Naive thymus-derived CD4-positive, alpha-beta T cell (primary cell): ENCODE results near the gene PNMT. TPM values are rescaled to one million over a fixed set of nuclear protein-coding genes. Genes with fewer than 3 reads are reported as not detected.

ENCODE experiments used
- ATAC-seq: fragments of 150-1000 bp; cut with Tn5 transposase; 2 replicates; pipeline ENCODE4 v1.10.0; 2021; ENCODE audit warnings: mild to moderate bottlenecking, moderate library complexity
- CTCF ChIA-PET: fragments of 350-600 bp; sonication (Branson Sonifier 250); formaldehyde crosslinking; loops from one replicate; lab custom pipeline; 2021; ENCODE audit warnings: antibody characterized with exemption; lab: Charles Lee
- POLR2A ChIA-PET: fragments of 350-600 bp; sonication (Branson Sonifier 250); formaldehyde crosslinking; loops from one replicate; lab custom pipeline; 2021; ENCODE audit warnings: antibody characterized with exemption, inconsistent platforms; lab: Charles Lee
- DNase-seq, 9 donors: peaks; one replicate each; pipeline versions ENCODE4 v3.0.0 to v3.0.0-alpha.2; 2020 to 2022; ENCODE audit warnings: mixed read lengths in 1 of 9
- H3K27ac ChIP-seq: one replicate; pipeline ENCODE4 v1.7.0; 2013; ENCODE audit warnings: mild to moderate bottlenecking, low read depth, low read length, moderate library complexity
- H3K27me3 ChIP-seq, 2 donors: one replicate each; pipeline ENCODE4 v1.7.0; 2013; ENCODE audit warnings: low read length in 2 of 2, mild to moderate bottlenecking in 2 of 2, moderate library complexity in 2 of 2; ENCODE audit not compliant: control insufficient read depth in 2 of 2, insufficient read depth in 2 of 2
- H3K36me3 ChIP-seq, 3 experiments: 1 replicate in 2 of 3; 2 replicates in 1 of 3; pipeline ENCODE4 v1.7.0; 2013; ENCODE audit warnings: low read length in 3 of 3, mild to moderate bottlenecking in 3 of 3, moderate library complexity in 1 of 3; ENCODE audit not compliant: insufficient read depth in 3 of 3, control insufficient read depth in 2 of 3
- H3K4me1 ChIP-seq, 2 donors: one replicate each; pipeline ENCODE4 v1.7.0; 2013; ENCODE audit warnings: low read length in 2 of 2, mild to moderate bottlenecking in 2 of 2, moderate library complexity in 1 of 2; ENCODE audit not compliant: control insufficient read depth in 2 of 2, insufficient read depth in 2 of 2
- H3K4me3 ChIP-seq: 2 replicates; pipeline ENCODE4 v1.7.0; 2013; ENCODE audit warnings: mild to moderate bottlenecking, low read length
- H3K9me3 ChIP-seq, 3 experiments: 1 replicate in 2 of 3; 2 replicates in 1 of 3; pipeline ENCODE4 v1.7.0; 2013; ENCODE audit warnings: low read length in 3 of 3; ENCODE audit not compliant: control insufficient read depth in 2 of 3
- H3K27ac Mint-ChIP-seq, 9 donors: one replicate each; pipeline ENCODE4 v1.8.0; 2020 to 2022; ENCODE audit warnings: mixed read lengths in 9 of 9, mild to moderate bottlenecking in 8 of 9, moderate library complexity in 5 of 9, inconsistent platforms in 2 of 9
- H3K27me3 Mint-ChIP-seq, 5 donors: one replicate each; pipeline ENCODE4 v1.8.0; 2021 to 2022; ENCODE audit warnings: mixed read lengths in 5 of 5, mild to moderate bottlenecking in 1 of 5
- H3K36me3 Mint-ChIP-seq, 5 donors: one replicate each; pipeline ENCODE4 v1.8.0; 2020 to 2022; ENCODE audit warnings: mixed read lengths in 5 of 5, mild to moderate bottlenecking in 3 of 5, inconsistent platforms in 1 of 5
- H3K4me1 Mint-ChIP-seq, 7 donors: one replicate each; pipeline ENCODE4 v1.8.0; 2020 to 2022; ENCODE audit warnings: mixed read lengths in 7 of 7, mild to moderate bottlenecking in 3 of 7, inconsistent platforms in 1 of 7
- H3K4me3 Mint-ChIP-seq, 10 donors: one replicate each; pipeline ENCODE4 v1.8.0; 2020 to 2022; ENCODE audit warnings: mild to moderate bottlenecking in 10 of 10, mixed read lengths in 10 of 10, moderate library complexity in 6 of 10, inconsistent platforms in 2 of 10
- H3K9me3 Mint-ChIP-seq, 11 donors: one replicate each; pipeline ENCODE4 v1.8.0; 2020 to 2022; ENCODE audit warnings: mixed read lengths in 11 of 11, mild to moderate bottlenecking in 4 of 11, inconsistent platforms in 1 of 11, moderate library complexity in 1 of 11
- intact Hi-C, 2 donors: fragments of 100-400 bp; cut with micrococcal nuclease; formaldehyde crosslinking; loops; one replicate each; pipeline ENCODE4 v1.15.1; 2023
- polyA plus RNA-seq, 2 donors: library from polyadenylated mRNA; unstranded; fragments of 300-500 nt; fragmentation: Illumina TruSeq; gene quantifications; one replicate each; pipeline ENCODE4 v1.2.3, GENCODE V29; 2021
- total RNA-seq, 6 experiments: library from RNA in 5 of 6; stranded (reverse) in 5 of 6; gene quantifications; 1 replicate in 5 of 6; 2 replicates in 1 of 6; pipeline ENCODE4 v1.2.3 and lab custom pipeline; 2021 to 2026

Gene PNMT
- total and polyA plus RNA-seq, 7 experiments from 2014 or later, result 0.36 to 0.89 (median 0.49) TPM; not detected in 1

DNA sequence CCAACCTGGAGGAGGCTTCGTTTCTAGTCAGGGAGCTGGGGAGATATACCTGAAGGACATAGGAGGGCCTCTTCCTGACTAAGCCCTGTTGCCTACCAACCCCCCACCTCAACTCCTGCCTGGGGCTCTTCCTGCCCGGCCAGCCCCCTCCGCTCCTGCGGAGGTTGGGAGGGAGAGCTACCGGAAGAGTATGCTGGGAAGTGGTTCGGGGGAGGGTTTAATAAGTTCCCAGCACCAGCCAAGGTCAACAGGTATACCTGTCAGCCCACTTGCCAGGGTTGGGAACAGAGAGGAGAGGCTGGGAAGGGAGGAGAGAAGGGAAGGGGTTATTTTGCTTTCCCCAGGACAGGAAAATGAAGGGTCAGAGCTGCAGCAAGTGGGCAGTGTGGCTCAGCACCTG, 36.9 kb upstream of the PNMT start:
- no peaks in the 10 kb centered on the region for H3K36me3 Mint-ChIP-seq
- no peak overlapping the region for H3K4me3 ChIP-seq
- no peak overlapping the region for H3K4me3 Mint-ChIP-seq
- ATAC-seq, result no peak
- no peak overlapping the region for H3K27ac ChIP-seq
- H3K9me3 Mint-ChIP-seq, result no peaks in the 10 kb centered on the region
- H3K4me1 Mint-ChIP-seq, result peaks cover 12 to 32% (median 21%) of the 10 kb centered on the region in 7 donors
- no peaks in the 10 kb centered on the region for H3K36me3 ChIP-seq
- no peak for DNase-seq
- H3K27me3 ChIP-seq, result peaks cover 1 to 2% of the 10 kb centered on the region in 2 donors
- H3K4me1 ChIP-seq, result peaks cover 11 to 12% of the 10 kb centered on the region in 2 donors
- peaks cover 5 to 44% (median 16%) of the 10 kb centered on the region in 5 donors for H3K27me3 Mint-ChIP-seq
- H3K27ac Mint-ChIP-seq, result peak overlapping the region in 1 of 9 donors; percentile 21
- ChIA-PET POLR2A (interaction anchor here (1.4 kb wide), 1 partner anchor 10 kb away, joined by 7 read pairs; no protein-coding TSS in a partner anchor), CTCF (interaction anchor here (0.6 to 10.7 kb wide), 6 partner anchors 9 to 99 kb away, joined by 3 to 104 read pairs (median 4); partner anchors contain the start of genes MIEN1 and PPP1R1B)
- H3K9me3 ChIP-seq, result no peaks in the 10 kb centered on the region
- intact Hi-C loops, result no loop called here

DNA sequence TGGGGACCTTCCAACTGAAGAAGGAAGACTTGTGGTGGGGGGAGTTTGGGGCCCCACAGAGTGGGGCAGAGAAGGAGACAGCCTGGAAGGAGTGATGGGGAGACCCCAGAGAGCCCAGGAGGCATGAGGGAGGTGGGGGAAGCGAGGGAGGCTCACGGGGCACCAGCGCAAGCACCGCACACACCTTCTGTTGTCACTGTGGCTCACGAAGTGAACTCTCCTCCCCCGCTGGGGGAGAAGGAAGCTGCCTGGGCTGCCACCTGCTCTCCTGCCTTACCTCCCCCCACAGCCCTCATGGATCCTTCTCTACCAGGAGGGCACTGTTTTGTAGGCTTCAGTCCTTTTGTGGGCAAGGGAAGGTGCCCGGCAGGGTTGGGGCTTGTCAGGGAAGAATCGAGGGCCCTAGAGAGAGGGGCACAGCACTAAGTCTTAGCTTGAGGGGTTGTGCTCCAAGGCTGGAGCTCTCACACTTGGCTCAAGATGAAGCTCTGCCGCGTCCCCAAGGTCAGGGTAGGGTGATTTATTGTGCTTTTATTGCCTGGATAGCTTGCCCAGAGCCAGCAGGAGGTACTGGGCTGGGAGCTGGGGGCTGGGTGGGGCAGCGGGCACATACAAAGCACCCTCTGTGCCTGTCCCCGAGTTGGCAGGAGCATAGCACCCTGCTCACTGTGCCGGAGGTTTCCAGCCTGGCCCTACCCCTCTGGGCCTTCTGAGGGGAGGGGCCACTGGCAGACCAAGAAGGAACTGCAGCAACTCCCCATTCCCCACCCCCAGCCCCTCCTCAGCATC, 35.9 kb upstream of the PNMT start:
- DNase-seq (no peak), ATAC-seq (no peak)
- no peaks in the 10 kb centered on the region for H3K9me3 Mint-ChIP-seq
- H3K27ac Mint-ChIP-seq, result no peak overlapping the region
- H3K27me3 ChIP-seq, result no peaks in the 10 kb centered on the region
- H3K27ac ChIP-seq, result no peak overlapping the region
- POLR2A ChIA-PET, result interaction anchor here (2.9 kb wide), 1 partner anchor 8 kb away, joined by 6 read pairs; no protein-coding TSS in a partner anchor
- no peak overlapping the region for H3K4me3 ChIP-seq
- H3K36me3 ChIP-seq, result peaks cover 0 to 5% (median 0%) of the 10 kb centered on the region in 3 experiments
- no peaks in the 10 kb centered on the region for H3K36me3 Mint-ChIP-seq
- H3K27me3 Mint-ChIP-seq, result peaks cover 5 to 39% (median 13%) of the 10 kb centered on the region in 5 donors
- H3K4me1 ChIP-seq, result peaks cover 11 to 15% of the 10 kb centered on the region in 2 donors
- CTCF ChIA-PET, result interaction anchor here (0.8 to 10.7 kb wide), 5 partner anchors 10 to 39 kb away, joined by 3 to 104 read pairs (median 5); partner anchors contain the start of gene PPP1R1B
- intact Hi-C loops, result no loop called here
- peaks cover 16 to 32% (median 21%) of the 10 kb centered on the region in 7 donors for H3K4me1 Mint-ChIP-seq
- H3K9me3 ChIP-seq, result no peaks in the 10 kb centered on the region
- no peak overlapping the region for H3K4me3 Mint-ChIP-seq

DNA sequence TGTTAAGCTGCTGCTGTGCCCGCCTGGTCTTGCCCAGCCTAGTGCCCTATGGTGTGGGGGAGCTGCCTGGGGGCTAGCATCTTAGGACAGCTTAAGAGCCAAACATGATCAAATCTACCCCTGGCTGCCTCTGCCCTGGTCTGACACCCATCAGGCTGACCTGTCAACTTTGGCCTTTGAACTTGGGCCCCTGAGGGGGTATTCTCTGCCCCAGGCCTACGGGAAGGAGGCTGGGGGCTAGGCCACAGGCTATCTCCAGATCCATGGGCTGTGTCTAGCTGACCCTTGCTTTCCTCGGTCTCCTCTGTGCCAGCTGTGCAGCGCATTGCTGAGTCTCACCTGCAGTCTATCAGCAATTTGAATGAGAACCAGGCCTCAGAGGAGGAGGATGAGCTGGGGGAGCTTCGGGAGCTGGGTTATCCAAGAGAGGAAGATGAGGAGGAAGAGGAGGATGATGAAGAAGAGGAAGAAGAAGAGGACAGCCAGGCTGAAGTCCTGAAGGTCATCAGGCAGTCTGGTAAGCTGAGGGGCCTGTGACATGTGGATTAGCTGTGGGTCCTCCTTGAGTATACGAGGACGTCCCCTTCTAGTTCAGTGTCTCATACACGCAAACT, 34.6 kb upstream of the PNMT start:
- H3K27ac ChIP-seq, result no peak overlapping the region
- H3K9me3 Mint-ChIP-seq, result no peaks in the 10 kb centered on the region
- ATAC-seq (no peak), DNase-seq (no peak)
- H3K4me1 ChIP-seq, result peaks cover 19 to 26% of the 10 kb centered on the region in 2 donors
- ChIA-PET POLR2A (interaction anchor here (1.0 to 2.9 kb wide), 3 partner anchors 9 to 96 kb away, joined by 3 to 6 read pairs (median 4); partner anchors contain the start of gene MIEN1), CTCF (interaction anchor here (0.6 to 10.7 kb wide), 9 partner anchors 11 to 321 kb away, joined by 3 to 104 read pairs (median 4); partner anchors contain the start of gene PPP1R1B)
- peak overlapping the region in 1 of 9 donors; percentile 63 for H3K27ac Mint-ChIP-seq
- H3K36me3 Mint-ChIP-seq, result peaks cover 0 to 2% (median 0%) of the 10 kb centered on the region in 5 donors
- H3K4me3 Mint-ChIP-seq, result no peak overlapping the region
- no peaks in the 10 kb centered on the region for H3K27me3 ChIP-seq
- peaks cover 28 to 45% (median 33%) of the 10 kb centered on the region in 7 donors for H3K4me1 Mint-ChIP-seq
- peaks cover 0 to 6% (median 0%) of the 10 kb centered on the region in 3 experiments for H3K36me3 ChIP-seq
- H3K4me3 ChIP-seq, result no peak overlapping the region
- no peaks in the 10 kb centered on the region for H3K9me3 ChIP-seq
- intact Hi-C loops, result loop anchor here in 1 of 2 donors (1.0 kb wide), 2 partner anchors 11 to 35 kb away; partner anchors contain the start of gene PNMT
- peaks cover 0 to 26% (median 6%) of the 10 kb centered on the region in 5 donors for H3K27me3 Mint-ChIP-seq

DNA sequence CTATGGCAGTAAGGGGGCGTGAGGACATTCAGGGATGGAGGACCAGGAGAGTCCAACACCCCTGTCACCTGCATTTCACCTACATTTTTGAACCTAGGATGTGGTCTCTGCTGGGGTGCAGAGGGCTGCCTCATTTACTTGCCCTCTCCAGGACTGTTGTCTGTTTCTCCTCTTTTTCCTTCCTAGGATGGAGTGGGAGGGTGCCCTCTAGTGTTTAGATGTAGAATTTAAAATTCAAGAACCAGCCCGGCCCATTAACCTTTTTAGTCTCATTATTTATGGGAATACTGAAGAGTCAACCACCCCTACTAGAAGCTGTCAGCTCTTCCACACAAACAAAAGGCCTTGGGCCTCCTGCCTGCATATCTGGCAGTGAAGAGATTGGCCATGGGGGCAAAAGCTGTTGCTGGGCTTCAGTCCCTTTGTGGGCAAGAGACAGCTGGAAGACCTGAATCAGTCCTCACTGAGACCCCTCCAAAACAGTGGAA, 33.8 kb upstream of the PNMT start:
- Histone ChIP-seq H3K4me1 (peaks cover 26 to 33% of the 10 kb centered on the region in 2 donors), H3K4me3 (no peak overlapping the region), H3K36me3 (peaks cover 0 to 6% (median 0%) of the 10 kb centered on the region in 3 experiments), H3K27ac (no peak overlapping the region), H3K9me3 (no peaks in the 10 kb centered on the region), H3K27me3 (no peaks in the 10 kb centered on the region)
- ATAC-seq (peak; percentile 26), DNase-seq (peak in 6 of 9 donors; percentile 26 to 53 (median 42))
- POLR2A ChIA-PET, result interaction anchor here (1.0 to 2.9 kb wide), 6 partner anchors 10 to 122 kb away, joined by 3 to 8 read pairs (median 4); partner anchors contain the start of genes PGAP3 and PNMT
- H3K4me3 Mint-ChIP-seq, result peak overlapping the region in 2 of 10 donors; percentile 3 to 12
- peak overlapping the region in 4 of 9 donors; percentile 12 to 51 (median 32) for H3K27ac Mint-ChIP-seq
- CTCF ChIA-PET, result interaction anchor here (0.6 to 10.7 kb wide), 13 partner anchors 9 to 1189 kb away, joined by 3 to 104 read pairs (median 4); partner anchors contain the start of gene PPP1R1B
- intact Hi-C loops, result loop anchor here in 1 of 2 donors (1.0 kb wide), 2 partner anchors 12 to 34 kb away; partner anchors contain the start of gene PNMT
- H3K4me1 Mint-ChIP-seq, result peaks cover 34 to 53% (median 39%) of the 10 kb centered on the region in 7 donors
- H3K27me3 Mint-ChIP-seq, result peaks cover 0 to 19% (median 5%) of the 10 kb centered on the region in 5 donors
- H3K9me3 Mint-ChIP-seq, result no peaks in the 10 kb centered on the region
- H3K36me3 Mint-ChIP-seq, result peaks cover 0 to 3% (median 0%) of the 10 kb centered on the region in 5 donors

DNA sequence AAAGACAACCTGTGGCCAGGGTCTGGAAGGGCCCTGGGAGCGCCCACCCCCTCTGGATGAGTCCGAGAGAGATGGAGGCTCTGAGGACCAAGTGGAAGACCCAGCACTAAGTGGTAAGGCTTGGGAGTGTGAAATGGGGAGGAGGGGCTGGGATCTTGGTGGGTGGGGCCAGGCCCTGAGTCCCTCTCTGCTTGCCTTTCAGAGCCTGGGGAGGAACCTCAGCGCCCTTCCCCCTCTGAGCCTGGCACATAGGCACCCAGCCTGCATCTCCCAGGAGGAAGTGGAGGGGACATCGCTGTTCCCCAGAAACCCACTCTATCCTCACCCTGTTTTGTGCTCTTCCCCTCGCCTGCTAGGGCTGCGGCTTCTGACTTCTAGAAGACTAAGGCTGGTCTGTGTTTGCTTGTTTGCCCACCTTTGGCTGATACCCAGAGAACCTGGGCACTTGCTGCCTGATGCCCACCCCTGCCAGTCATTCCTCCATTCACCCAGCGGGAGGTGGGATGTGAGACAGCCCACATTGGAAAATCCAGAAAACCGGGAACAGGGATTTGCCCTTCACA, 32.6 kb upstream of the PNMT start:
- peaks cover 0 to 3% (median 0%) of the 10 kb centered on the region in 5 donors for H3K36me3 Mint-ChIP-seq
- peaks cover 0 to 14% (median 5%) of the 10 kb centered on the region in 5 donors for H3K27me3 Mint-ChIP-seq
- peak overlapping the region in 7 of 9 donors; percentile 76 to 96 (median 91) for H3K27ac Mint-ChIP-seq
- ATAC-seq, result no peak
- ChIA-PET CTCF (interaction anchor here (1.0 to 10.7 kb wide), 5 partner anchors 13 to 35 kb away, joined by 4 to 104 read pairs (median 7); partner anchors contain the start of gene PPP1R1B), POLR2A (interaction anchor here (1.2 to 1.6 kb wide), 4 partner anchors 12 to 53 kb away, joined by 3 to 8 read pairs (median 4); partner anchors contain the start of genes PGAP3 and PNMT)
- intact Hi-C loops, result loop anchor here (2.0 to 5.0 kb wide), 7 partner anchors 52 to 347 kb away; partner anchors contain the start of genes LRRC3C (in 2 of the 2), MIEN1 (in 2 of the 2), ORMDL3 (in 2 of the 2) and CDK12 (in 1 of the 2)
- DNase-seq, result no peak
- no peaks in the 10 kb centered on the region for H3K9me3 Mint-ChIP-seq
- H3K27ac ChIP-seq, result peak overlapping the region; percentile 92
- H3K4me3 Mint-ChIP-seq, result peak overlapping the region in 9 of 10 donors; percentile 49 to 98 (median 95)
- H3K36me3 ChIP-seq, result peaks cover 0 to 6% (median 0%) of the 10 kb centered on the region in 3 experiments
- H3K4me1 ChIP-seq, result peaks cover 34 to 38% of the 10 kb centered on the region in 2 donors
- no peaks in the 10 kb centered on the region for H3K9me3 ChIP-seq
- H3K27me3 ChIP-seq, result no peaks in the 10 kb centered on the region
- peaks cover 42 to 65% (median 51%) of the 10 kb centered on the region in 7 donors for H3K4me1 Mint-ChIP-seq
- no peak overlapping the region for H3K4me3 ChIP-seq
